Parathyroid adenoma (tissue), 2 donors: Measurements from ENCODE around the gene FOXD2.
"Not testable (repeated sequence)": the region's sequence is repeated elsewhere in the genome, so short reads cannot be mapped to it uniquely, and the experiment has no call there.

Experiments used
- H2AFZ ChIP-seq: fragments of 300-600 bp; sonication (generic); one replicate; pipeline ENCODE4 v1.7.0; 2017; ENCODE audit warnings: antibody characterized with exemption, mild to moderate bottlenecking
- H3K27ac ChIP-seq: fragments of 300-600 bp; sonication (generic); one replicate; pipeline ENCODE4 v1.7.0; 2017
- H3K27me3 ChIP-seq: fragments of 300-600 bp; sonication (generic); one replicate; pipeline ENCODE4 v1.7.0; 2017; ENCODE audit warnings: low read length; ENCODE audit not compliant: control insufficient read depth, insufficient read depth
- H3K36me3 ChIP-seq: fragments of 300-600 bp; sonication (generic); one replicate; pipeline ENCODE4 v1.7.0; 2017; ENCODE audit warnings: low read length; ENCODE audit not compliant: control insufficient read depth, insufficient read depth
- H3K4me1 ChIP-seq: fragments of 300-600 bp; sonication (generic); one replicate; pipeline ENCODE4 v1.7.0; 2017; ENCODE audit warnings: control low read depth
- H3K4me2 ChIP-seq: fragments of 300-600 bp; sonication (generic); one replicate; pipeline ENCODE4 v1.7.0; 2017; ENCODE audit warnings: low read length
- H3K4me3 ChIP-seq: fragments of 300-600 bp; sonication (generic); one replicate; pipeline ENCODE4 v1.7.0; 2017; ENCODE audit warnings: low read depth, low read length
- H3K79me2 ChIP-seq: fragments of 300-600 bp; sonication (generic); one replicate; pipeline ENCODE4 v1.7.0; 2017; ENCODE audit warnings: control low read depth
- H3K9ac ChIP-seq: fragments of 300-600 bp; sonication (generic); one replicate; pipeline ENCODE4 v1.7.0; 2017; ENCODE audit warnings: mild to moderate bottlenecking
- H3K9me3 ChIP-seq: fragments of 300-600 bp; sonication (generic); one replicate; pipeline ENCODE4 v1.7.0; 2017; ENCODE audit warnings: low read length; ENCODE audit not compliant: control insufficient read depth
- CTCF ChIP-seq: fragments of 300-600 bp; sonication (generic); IDR thresholded peaks from one replicate; pipeline ENCODE4 v1.7.0; 2017; ENCODE audit warnings: antibody characterized with exemption, mild to moderate bottlenecking
- donor health status: primary hyperparathyroidism.

The FOXD2 gene

GRCh38 chr1:47450606-47451005, 12.8 kb downstream of the FOXD2 start:
- H3K9me3 ChIP-seq = no peaks in the 10 kb centered on the region
- no peak overlapping the region for H3K4me3 ChIP-seq
- H3K4me1 ChIP-seq = no peaks in the 10 kb centered on the region
- H3K9ac ChIP-seq = no peak overlapping the region
- H3K27me3 ChIP-seq = peaks cover 24% of the 10 kb centered on the region
- TF ChIP-seq CTCF = no peak
- H3K4me2 ChIP-seq = no peak overlapping the region
- H2AFZ ChIP-seq = no peak overlapping the region
- H3K36me3 ChIP-seq = no peaks in the 10 kb centered on the region
- H3K27ac ChIP-seq = no peak overlapping the region
- H3K79me2 ChIP-seq = no peaks in the 10 kb centered on the region

GRCh38 chr1:47452426-47452825, 14.6 kb downstream of the FOXD2 start:
- Histone ChIP-seq H3K9me3 (no peaks in the 10 kb centered on the region), H3K4me3 (no peak overlapping the region), H3K4me1 (no peaks in the 10 kb centered on the region), H3K4me2 (no peak overlapping the region), H2AFZ (no peak overlapping the region), H3K27ac (no peak overlapping the region), H3K9ac (no peak overlapping the region), H3K79me2 (no peaks in the 10 kb centered on the region), H3K36me3 (no peaks in the 10 kb centered on the region), H3K27me3 (peaks cover 8% of the 10 kb centered on the region)
- no peak for TF ChIP-seq CTCF

- not testable (repeated sequence) for H3K36me3 ChIP-seq, H3K4me3 ChIP-seq, H2AFZ ChIP-seq, H3K9ac ChIP-seq, H3K4me1 ChIP-seq, H3K4me2 ChIP-seq, H3K9me3 ChIP-seq, H3K79me2 ChIP-seq, H3K27ac ChIP-seq, H3K27me3 ChIP-seq
Observed at GRCh38 chr1:47453910-47454309, 16.1 kb downstream of the FOXD2 start.

GRCh38 chr1:47456250-47456649, 18.4 kb downstream of the FOXD2 start:
- Histone ChIP-seq H3K27me3 (no peaks in the 10 kb centered on the region), H2AFZ (no peak overlapping the region), H3K4me1 (no peaks in the 10 kb centered on the region), H3K9ac (no peak overlapping the region), H3K27ac (no peak overlapping the region), H3K4me2 (no peak overlapping the region), H3K36me3 (no peaks in the 10 kb centered on the region), H3K79me2 (no peaks in the 10 kb centered on the region), H3K9me3 (no peaks in the 10 kb centered on the region), H3K4me3 (no peak overlapping the region)
- TF ChIP-seq CTCF = no peak

- not testable (repeated sequence) for H3K9me3 ChIP-seq, H3K27me3 ChIP-seq, H3K4me3 ChIP-seq, H3K4me2 ChIP-seq, H2AFZ ChIP-seq, H3K4me1 ChIP-seq, H3K27ac ChIP-seq, H3K9ac ChIP-seq, H3K79me2 ChIP-seq, H3K36me3 ChIP-seq
Observed at GRCh38 chr1:47457547-47457946, 19.7 kb downstream of the FOXD2 start.

GRCh38 chr1:47459253-47459788, 21.5 kb downstream of the FOXD2 start:
- Histone ChIP-seq H3K27me3 (no peaks in the 10 kb centered on the region), H2AFZ (no peak overlapping the region), H3K4me1 (no peaks in the 10 kb centered on the region), H3K79me2 (no peaks in the 10 kb centered on the region), H3K4me2 (no peak overlapping the region), H3K9me3 (no peaks in the 10 kb centered on the region), H3K36me3 (no peaks in the 10 kb centered on the region), H3K9ac (no peak overlapping the region), H3K4me3 (no peak overlapping the region), H3K27ac (no peak overlapping the region)
- no peak for TF ChIP-seq CTCF
